Lung (tissue), 12 donors: Measurements from ENCODE around the gene GGCT. TPM values are rescaled to one million over a fixed set of nuclear protein-coding genes. Genes with fewer than 3 reads are reported as not detected.
A peak's percentile ranks its signal among the peaks of the same experiment; 100 is the strongest.

Experiments
- ATAC-seq: fragments of 200-7000 bp; cut with Tn5 transposase; one replicate; pipeline ENCODE4 v1.9.1; 2020; ENCODE audit warnings: moderate number of reproducible peaks; ENCODE audit not compliant: insufficient read depth, low FRiP score
- DNase-seq, 3 donors: peaks; one replicate each; pipeline ENCODE4 v3.0.0-alpha.2; 2013 to 2017
- H3K27ac ChIP-seq, 2 donors: one replicate each; pipeline ENCODE4 v1.5.1; 2013; ENCODE audit warnings: mild to moderate bottlenecking in 2 of 2, moderate library complexity in 2 of 2, control low read depth in 1 of 2, inconsistent platforms in 1 of 2, low read depth in 1 of 2, low read length in 1 of 2
- H3K27me3 ChIP-seq, 3 donors: one replicate each; pipeline ENCODE4 v1.5.1; 2013; ENCODE audit warnings: low read length in 2 of 3; ENCODE audit not compliant: control insufficient read depth in 3 of 3, insufficient read depth in 3 of 3
- H3K36me3 ChIP-seq, 4 donors: one replicate each; pipeline ENCODE4 v1.5.1; 2013; ENCODE audit warnings: low read length in 4 of 4, mild to moderate bottlenecking in 1 of 4, moderate library complexity in 1 of 4; ENCODE audit not compliant: control insufficient read depth in 4 of 4, insufficient read depth in 4 of 4
- H3K4me1 ChIP-seq, 5 donors: one replicate each; pipeline ENCODE4 v1.5.1; 2013; ENCODE audit warnings: low read length in 5 of 5, mild to moderate bottlenecking in 2 of 5, moderate library complexity in 1 of 5; ENCODE audit not compliant: control insufficient read depth in 5 of 5, insufficient read depth in 5 of 5
- H3K4me3 ChIP-seq: one replicate; pipeline ENCODE4 v1.5.1; 2013; ENCODE audit warnings: mild to moderate bottlenecking, control low read depth, moderate library complexity
- H3K9ac ChIP-seq, 2 donors: one replicate each; pipeline ENCODE4 v1.5.1; 2013; ENCODE audit warnings: low read length in 2 of 2, control low read depth in 1 of 2; ENCODE audit not compliant: insufficient read depth in 1 of 2
- H3K9me3 ChIP-seq, 4 donors: one replicate each; pipeline ENCODE4 v1.5.1; 2013; ENCODE audit warnings: low read length in 3 of 4, mild to moderate bottlenecking in 1 of 4, moderate library complexity in 1 of 4; ENCODE audit not compliant: control insufficient read depth in 4 of 4, insufficient read depth in 3 of 4
- WGBS, 2 donors: extraction: QIAGEN DNeasy Blood & Tissue Kit; methylation state at CpG; one replicate each; pipeline ENCODE4 v1.1.7; 2013; 5-methylcytosine and 5-hydroxymethylcytosine counted together
- polyA plus RNA-seq, 2 donors: library from polyadenylated mRNA; stranded (reverse); fragments of 200-250 nt; gene quantifications; one replicate each; pipeline ENCODE4 v1.2.1, GENCODE V29; 2013
- total RNA-seq, 2 donors: library from RNA; depleted of rRNA in 1 of 2; stranded (reverse); fragments of >200 nt in 1 of 2; gene quantifications; one replicate each; pipeline ENCODE4 v1.2.1, GENCODE V29; 2014 to 2021
- TF ChIP-seq, protein P1 (sequence below): IDR thresholded peaks from 2 replicates; pipeline ENCODE4 v1.5.1; 2012; ENCODE audit warnings: mild to moderate bottlenecking; ENCODE audit errors: control extremely low read depth, extremely low read depth
- donor health status: control.
- donor health status: control.
- donor health status: Bipolar disorder and iron deficiency.
- donor health status: healthy.
- donor health status: DM: yes; HTN: yes; CAD: no.

Gene GGCT
- total and polyA plus RNA-seq, 4 donors, result 33.1 to 90.1 (median 41.6) TPM

- peak overlapping the region; percentile 48 to 95 for H3K27ac ChIP-seq
- H3K4me3 ChIP-seq, result no peak overlapping the region
- no peaks in the 10 kb centered on the region for H3K27me3 ChIP-seq
- TF ChIP-seq, protein P1, sequence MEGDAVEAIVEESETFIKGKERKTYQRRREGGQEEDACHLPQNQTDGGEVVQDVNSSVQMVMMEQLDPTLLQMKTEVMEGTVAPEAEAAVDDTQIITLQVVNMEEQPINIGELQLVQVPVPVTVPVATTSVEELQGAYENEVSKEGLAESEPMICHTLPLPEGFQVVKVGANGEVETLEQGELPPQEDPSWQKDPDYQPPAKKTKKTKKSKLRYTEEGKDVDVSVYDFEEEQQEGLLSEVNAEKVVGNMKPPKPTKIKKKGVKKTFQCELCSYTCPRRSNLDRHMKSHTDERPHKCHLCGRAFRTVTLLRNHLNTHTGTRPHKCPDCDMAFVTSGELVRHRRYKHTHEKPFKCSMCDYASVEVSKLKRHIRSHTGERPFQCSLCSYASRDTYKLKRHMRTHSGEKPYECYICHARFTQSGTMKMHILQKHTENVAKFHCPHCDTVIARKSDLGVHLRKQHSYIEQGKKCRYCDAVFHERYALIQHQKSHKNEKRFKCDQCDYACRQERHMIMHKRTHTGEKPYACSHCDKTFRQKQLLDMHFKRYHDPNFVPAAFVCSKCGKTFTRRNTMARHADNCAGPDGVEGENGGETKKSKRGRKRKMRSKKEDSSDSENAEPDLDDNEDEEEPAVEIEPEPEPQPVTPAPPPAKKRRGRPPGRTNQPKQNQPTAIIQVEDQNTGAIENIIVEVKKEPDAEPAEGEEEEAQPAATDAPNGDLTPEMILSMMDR, result no peak
- no peak for ATAC-seq
- peaks cover 49 to 80% (median 52%) of the 10 kb centered on the region in 5 donors for H3K4me1 ChIP-seq
- no peaks in the 10 kb centered on the region for H3K9me3 ChIP-seq
- no peak for DNase-seq
- 59 to 77% methylated on average over 4 of the region's 4 CpGs for WGBS, 2 donors
- no peak overlapping the region for H3K9ac ChIP-seq
- H3K36me3 ChIP-seq, result peaks cover 0 to 3% (median 0%) of the 10 kb centered on the region in 4 donors
These were observed 32.4 kb downstream of the GGCT start for GRCh38 chr7:30472081-30472783.

GRCh38 chr7:30471205-30471604 lies 33.4 kb downstream of the GGCT start:
- peaks cover 0 to under 1% (median 0%) of the 10 kb centered on the region in 4 donors for H3K36me3 ChIP-seq
- no peak for DNase-seq
- H3K27ac ChIP-seq, result peak overlapping the region; percentile 90 to 95
- peaks cover 45 to 70% (median 52%) of the 10 kb centered on the region in 5 donors for H3K4me1 ChIP-seq
- no peaks in the 10 kb centered on the region for H3K27me3 ChIP-seq
- WGBS, 2 donors, result 27 to 32% methylated on average over 2 of the region's 2 CpGs
- no peak for ATAC-seq
- TF ChIP-seq, protein P1, result no peak
- no peak overlapping the region for H3K4me3 ChIP-seq
- no peaks in the 10 kb centered on the region for H3K9me3 ChIP-seq
- H3K9ac ChIP-seq, result peak overlapping the region in 1 of 2 donors; percentile 30

DNA sequence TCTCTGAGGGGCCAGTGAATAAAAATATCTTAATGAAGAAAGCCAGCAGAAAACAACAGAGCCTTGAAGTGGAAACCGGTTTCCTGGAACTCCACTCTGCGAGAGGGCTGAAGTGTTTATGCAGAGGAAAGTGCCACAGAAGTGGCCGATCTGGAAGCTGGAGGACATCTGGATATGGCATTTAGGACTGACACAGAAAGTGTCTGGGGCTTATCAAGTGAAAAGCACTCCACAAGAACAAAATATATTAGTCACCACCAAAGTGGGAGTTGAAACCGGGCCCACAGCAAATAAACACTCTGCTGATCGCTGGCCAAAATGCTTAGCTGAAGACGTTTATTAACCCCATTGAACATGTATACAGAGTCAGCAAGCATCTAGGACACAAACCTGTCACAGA lies 33.9 kb downstream of the GGCT start:
- Histone ChIP-seq H3K4me1 (peaks cover 45 to 71% (median 56%) of the 10 kb centered on the region in 5 donors), H3K9me3 (no peaks in the 10 kb centered on the region), H3K36me3 (no peaks in the 10 kb centered on the region), H3K9ac (peak overlapping the region in 1 of 2 donors; percentile 30), H3K27ac (peak overlapping the region; percentile 92 to 95), H3K4me3 (no peak overlapping the region), H3K27me3 (no peaks in the 10 kb centered on the region)
- TF ChIP-seq, protein P1, result no peak
- WGBS, 2 donors, result 21 to 44% methylated on average over 6 of the region's 6 CpGs
- ATAC-seq (peak; percentile 31), DNase-seq (peak; percentile 88 to 98 (median 91))
